HG02973 (cell line): ENCODE results near the gene HOXC10.

Source experiments
- ATAC-seq: cut with Tn5 transposase; IDR thresholded peaks from one replicate; pipeline ENCODE4 v1.9.1; 2021; ENCODE audit warnings: moderate library complexity; ENCODE audit not compliant: unreplicated experiment

HOXC10 gene

DNA sequence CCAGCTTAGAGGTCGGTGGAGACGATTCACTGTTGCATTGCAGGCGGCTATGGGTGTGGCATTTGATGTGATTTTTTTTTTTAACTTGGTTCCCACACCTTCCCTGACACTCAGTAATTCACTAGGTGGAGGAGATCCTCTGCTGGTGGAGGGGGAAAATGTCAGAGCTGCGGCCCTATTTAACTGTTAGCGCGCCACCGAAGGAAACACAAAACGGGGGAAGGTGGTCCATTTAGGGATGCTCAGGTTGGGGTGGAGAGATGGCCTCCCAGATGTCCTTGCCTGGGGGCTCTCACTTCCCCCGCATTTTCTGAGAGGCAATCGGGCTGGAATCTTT lies 34.5 kb upstream of the HOXC10 start:
- no peak for ATAC-seq

DNA sequence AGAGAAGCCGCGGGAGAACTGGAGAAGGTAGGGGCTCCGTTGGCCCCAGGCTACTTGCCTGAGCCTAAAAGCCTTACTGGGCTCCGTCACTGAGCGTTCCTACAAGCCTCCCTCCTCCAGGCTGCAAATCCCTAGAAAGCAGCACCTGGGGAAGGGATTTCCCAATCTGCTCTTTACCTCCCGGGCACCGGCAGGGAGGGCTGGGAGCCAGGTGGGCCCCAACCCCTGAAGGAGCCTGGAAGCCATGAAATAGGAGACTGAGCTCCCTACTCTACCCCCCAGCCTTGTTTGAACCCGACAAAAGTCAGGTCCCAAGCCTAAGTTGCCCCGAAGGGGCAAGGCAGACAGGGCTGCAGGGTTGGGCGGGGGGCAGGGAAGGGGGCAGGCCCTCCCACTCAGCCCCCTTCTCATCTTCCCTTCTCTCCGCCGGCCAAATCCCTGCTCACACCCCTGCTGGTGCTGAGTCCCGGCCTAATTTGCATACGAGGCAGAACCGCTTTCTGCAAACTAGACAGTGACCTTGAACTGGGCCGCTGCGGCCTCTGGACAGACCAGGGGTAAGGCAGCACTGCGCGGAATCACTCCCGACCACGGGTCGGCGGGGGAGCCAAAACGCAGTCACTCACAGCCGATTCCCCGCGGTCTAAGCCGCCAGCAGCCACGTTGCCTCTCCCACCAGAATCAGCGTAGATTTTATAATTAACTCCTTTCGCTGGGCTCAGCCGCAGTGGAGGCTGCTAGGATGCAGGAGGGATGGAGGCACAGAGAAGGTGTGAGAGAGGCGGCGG lies 34.0 kb upstream of the HOXC10 start:
- ATAC-seq, result no peak

DNA sequence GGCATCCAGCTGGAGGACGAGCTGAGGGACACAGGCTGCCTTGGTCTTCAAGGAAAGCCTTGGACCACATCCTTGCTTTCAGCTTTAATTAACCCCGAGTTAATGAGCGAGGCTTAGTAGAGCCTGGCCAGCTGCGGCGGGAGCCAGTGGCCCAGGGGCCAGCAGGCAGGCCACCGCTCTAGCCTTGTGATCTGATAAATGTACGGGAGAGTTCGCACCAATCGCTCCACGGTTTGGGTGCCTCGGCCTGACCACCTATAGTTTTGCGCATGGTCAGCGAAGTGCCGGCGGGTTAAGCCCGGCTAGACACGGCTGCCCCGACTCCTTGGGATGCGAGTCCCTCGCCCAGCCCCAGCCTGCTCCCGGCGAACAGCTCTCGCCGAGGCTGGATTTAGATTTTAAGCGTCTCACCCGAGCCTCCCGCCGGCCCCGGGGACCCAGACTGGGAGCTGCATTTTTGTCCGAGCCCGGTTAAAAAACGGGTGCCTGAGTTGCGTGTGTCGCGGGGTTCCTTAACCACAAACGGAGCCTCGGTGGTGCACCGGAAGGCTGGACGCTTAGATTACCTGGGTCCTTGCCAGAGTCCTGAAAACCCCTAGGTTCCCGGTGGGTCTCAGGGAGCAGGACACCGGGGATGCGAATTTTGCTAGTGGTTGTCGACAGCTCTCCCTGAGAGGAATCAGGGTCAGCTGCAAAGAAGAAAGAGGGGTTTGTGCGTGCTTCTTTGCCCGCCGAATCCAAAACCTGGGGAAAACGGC lies 33.2 kb upstream of the HOXC10 start:
- no peak for ATAC-seq

GRCh38 chr12:53952335-53952694 lies 32.6 kb upstream of the HOXC10 start:
- no peak for ATAC-seq

- no peak for ATAC-seq
Measured at GRCh38 chr12:53952871-53953734, 31.8 kb upstream of the HOXC10 start.

DNA sequence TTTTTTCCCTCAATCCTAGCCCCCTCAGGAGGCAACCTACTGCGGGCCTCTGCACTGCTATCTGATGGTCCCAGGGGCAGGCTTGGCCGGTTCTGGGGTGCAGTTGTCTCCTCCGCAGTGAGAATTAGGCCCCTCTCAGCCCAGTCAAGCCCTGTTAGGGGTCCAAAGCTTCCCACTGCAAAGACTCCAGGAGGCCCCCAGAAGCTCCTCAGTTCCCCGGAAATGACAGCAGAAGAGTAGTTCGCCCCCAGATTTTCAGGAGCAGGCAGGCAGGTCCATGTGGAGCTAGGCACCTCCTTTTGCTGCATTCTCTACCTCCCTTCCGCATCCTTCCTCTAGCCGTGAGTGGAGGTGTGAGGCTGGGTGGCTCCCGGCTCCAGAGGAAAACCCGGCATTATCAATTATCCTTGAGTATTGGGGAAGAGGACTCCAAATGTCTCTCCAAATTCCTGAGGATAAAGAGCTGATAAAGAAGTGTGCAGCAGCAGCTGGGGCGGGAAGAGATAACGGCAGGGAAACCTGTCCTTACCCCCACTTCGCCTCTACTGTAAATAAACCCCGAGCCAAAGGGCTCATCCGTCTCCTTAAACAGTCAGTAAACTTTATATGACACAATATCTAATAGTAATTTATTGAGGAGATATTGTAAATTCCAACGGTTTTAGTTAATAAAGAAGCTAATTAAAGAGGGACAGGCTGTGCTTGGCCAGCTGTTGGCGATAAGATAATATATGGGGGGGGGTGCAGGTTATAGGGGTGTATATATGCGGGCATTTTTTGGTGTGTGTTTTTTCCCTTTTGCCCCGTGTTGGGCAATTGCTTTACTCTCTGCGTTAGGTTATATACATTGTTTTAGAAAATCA lies 30.9 kb upstream of the HOXC10 start:
- no peak for ATAC-seq

DNA sequence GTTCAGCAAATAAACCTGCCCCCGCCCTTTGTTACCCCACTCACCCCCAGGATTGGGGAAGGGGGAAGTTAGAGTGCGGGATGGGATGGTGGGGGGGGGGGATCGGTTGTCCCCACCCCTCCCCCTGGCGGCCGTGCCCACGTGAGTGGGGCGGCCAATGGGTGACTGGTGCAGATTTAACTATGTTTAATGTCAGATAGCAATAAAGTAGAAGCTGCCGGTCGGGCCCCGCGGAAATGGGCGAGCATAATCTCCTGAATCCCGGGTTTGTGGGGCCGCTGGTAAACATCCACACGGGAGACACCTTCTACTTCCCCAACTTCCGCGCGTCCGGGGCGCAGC lies 30.3 kb upstream of the HOXC10 start, which contains the start of gene HOXC12:
TSS of gene HOXC12 (plus strand) at position 210 of the 342 bp plus-strand sequence. CDS start at position 237, 27 bp downstream.
- ATAC-seq, result no peak

GRCh38 chr12:53955036-53955775 lies 29.7 kb upstream of the HOXC10 start:
- ATAC-seq, result no peak

- ATAC-seq, result no peak
Measured at GRCh38 chr12:53955776-53956250, 29.1 kb upstream of the HOXC10 start.

- no peak for ATAC-seq
Measured at GRCh38 chr12:53956251-53956887, 28.6 kb upstream of the HOXC10 start.

- ATAC-seq, result no peak
Measured at GRCh38 chr12:53956914-53957536, 27.9 kb upstream of the HOXC10 start.

DNA sequence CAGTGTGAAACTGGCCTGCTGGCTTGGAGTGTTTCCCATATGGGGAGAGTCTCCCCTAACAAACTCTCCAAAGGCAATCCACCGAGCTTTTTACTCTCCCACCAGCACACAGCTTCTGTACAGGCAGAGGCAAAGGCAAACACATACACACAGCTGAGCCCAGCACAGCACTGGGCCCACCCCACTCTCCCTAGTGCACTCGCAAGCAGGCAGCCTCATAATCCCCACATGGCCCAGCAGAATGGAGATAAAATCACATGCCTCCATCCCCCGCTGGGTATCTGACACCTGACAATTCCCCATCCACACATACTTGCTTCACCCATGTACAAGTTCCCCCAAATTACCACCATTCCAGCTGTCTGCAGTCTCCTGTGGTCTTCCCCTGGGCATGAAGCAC lies 26.8 kb upstream of the HOXC10 start:
- ATAC-seq, result no peak

DNA sequence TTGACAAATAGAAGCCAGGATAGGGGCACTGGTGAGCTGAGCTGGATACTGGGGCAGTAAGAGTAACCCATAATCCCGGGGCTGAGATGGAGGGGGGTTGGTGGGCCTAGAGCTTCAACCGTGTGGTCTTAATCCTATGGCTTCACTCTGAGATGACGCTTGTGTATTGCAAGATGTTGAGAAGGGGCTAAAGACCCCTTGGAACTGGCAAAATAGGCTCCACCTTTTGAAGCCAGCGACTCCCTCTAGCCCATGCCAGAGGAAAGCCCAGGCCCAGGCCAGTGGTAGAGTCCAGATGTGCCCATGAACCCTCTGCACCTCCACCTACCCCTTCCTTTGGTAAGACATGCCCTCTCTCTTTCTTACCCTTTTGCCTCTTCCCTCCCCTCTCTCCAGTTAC lies 25.6 kb upstream of the HOXC10 start:
- no peak for ATAC-seq

DNA sequence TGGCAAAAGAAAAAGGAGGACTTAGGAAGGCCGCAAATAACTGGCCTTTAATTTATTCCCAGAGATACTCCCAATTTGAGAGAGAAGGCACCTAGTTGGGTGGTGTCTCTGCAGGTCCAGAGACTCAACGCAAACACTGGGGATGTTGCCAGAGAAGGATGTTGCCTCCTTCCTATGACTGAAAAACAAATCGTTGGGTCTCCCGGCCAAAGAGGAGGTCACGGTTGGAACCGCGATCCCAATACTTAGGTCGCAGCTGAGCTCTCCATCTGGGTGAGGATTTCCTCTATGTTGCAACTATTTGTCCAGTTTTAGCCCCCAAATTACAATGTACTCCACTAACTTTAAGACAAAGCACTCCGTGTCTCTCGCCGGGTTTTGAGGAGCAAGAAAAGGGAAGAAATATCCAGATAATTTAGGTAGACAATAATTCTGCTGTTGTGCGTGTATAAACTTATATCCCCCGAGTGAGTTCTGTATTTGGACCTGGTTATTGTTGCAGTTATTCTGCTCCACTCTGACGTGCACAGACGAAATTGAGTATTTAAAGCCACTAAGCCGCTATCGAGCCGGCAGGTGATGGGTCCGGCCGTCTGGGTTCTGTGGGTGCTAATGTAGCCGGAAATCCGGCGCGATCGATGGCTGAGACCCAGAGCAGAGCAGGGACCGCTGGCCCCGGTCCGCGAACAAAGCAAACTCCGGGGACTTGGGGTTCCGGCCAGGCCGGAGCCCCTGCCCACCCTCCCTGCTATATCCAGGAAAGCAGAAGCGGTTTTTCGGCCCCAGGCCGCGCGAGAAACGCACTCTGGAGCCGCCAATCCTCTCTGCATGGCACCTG lies 24.5 kb upstream of the HOXC10 start:
- ATAC-seq, result no peak

- ATAC-seq, result no peak
Measured at GRCh38 chr12:53961025-53961761, 23.8 kb upstream of the HOXC10 start.

- no peak for ATAC-seq
Measured at GRCh38 chr12:53963005-53963404, 21.9 kb upstream of the HOXC10 start.
